ENCODE data around the gene FGD2. TPM values are rescaled to one million over a fixed set of nuclear protein-coding genes. Genes with fewer than 3 reads are reported as not detected.

The FGD2 gene
- total and polyA plus RNA-seq, 2 donors (not counting 3 experiments of a cell fraction or from before 2014, with no cell fraction given): not detected

- FAIRE-seq (no peak), DNase-seq (ENCODE audit: low read depth, low spot score) (no peak)
- Histone ChIP-seq H3K9ac (replicated peaks; ENCODE audit: extremely low read depth, insufficient read depth, low read length) (no peak overlapping the region), H3K27me3 (ENCODE audit: control insufficient read depth in 2 of 2, insufficient read depth in 2 of 2, low read length in 2 of 2) (no peaks in the 10 kb centered on the region), H3K9me3 (replicated peaks; ENCODE audit: control insufficient read depth, insufficient read depth, low read length) (no peaks in the 10 kb centered on the region), H3K4me1 (ENCODE audit: control insufficient read depth, extremely low read depth, insufficient read depth, low read length) (no peaks in the 10 kb centered on the region), H3K4me2 (ENCODE audit: insufficient read depth, low read length) (no peak overlapping the region), H2AFZ (ENCODE audit: low read depth, low read length) (no peak overlapping the region), H3K9me1 (replicated peaks; ENCODE audit: control insufficient read depth, extremely low read depth, insufficient read depth, low read length) (no peaks in the 10 kb centered on the region), H4K20me1 (replicated peaks; ENCODE audit: control insufficient read depth, extremely low read depth, insufficient read depth, low read length) (no peaks in the 10 kb centered on the region), H3K4me3 (replicated peaks in 1 of 3; ENCODE audit: insufficient read depth in 1 of 3, low read depth in 1 of 3, low read length in 3 of 3) (no peak overlapping the region), H3K27ac (ENCODE audit: insufficient read depth, low read depth, low read length) (no peak overlapping the region), H3K79me2 (ENCODE audit: control insufficient read depth, insufficient read depth, low read length) (no peaks in the 10 kb centered on the region), H3K36me3 (ENCODE audit: control insufficient read depth in 2 of 2, extremely low read depth in 1 of 2, insufficient read depth in 2 of 2, low read length in 2 of 2) (no peaks in the 10 kb centered on the region)
- intact Hi-C loops (cut with micrococcal nuclease) (no loop called here), dilution Hi-C loops (cut with MboI; ENCODE audit: extremely low pct_ligation_motif_present, low sequenced_read_pairs) (no loop called here)
- no peak for TF ChIP-seq GATA2 (IDR thresholded peaks at IDR 0.05; ENCODE audit: insufficient read depth, insufficient read length, low read depth, low read length)
- no peak for TF ChIP-seq EZH2 (IDR thresholded peaks at IDR 0.05; ENCODE audit: borderline replicate concordance, low read depth, low read length, severe bottlenecking)
- TF ChIP-seq POLR2A (IDR thresholded peaks at IDR 0.05; ENCODE audit: low read depth, low read length): no peak
- TF ChIP-seq MAX (IDR thresholded peaks at IDR 0.05; ENCODE audit: insufficient read depth, insufficient read length): no peak
- no peak for TF ChIP-seq JUN (IDR thresholded peaks at IDR 0.05; ENCODE audit: borderline replicate concordance, insufficient read depth, insufficient read length, low read depth)
- TF ChIP-seq CTCF (IDR thresholded peaks at IDR 0.05; ENCODE audit: extremely low read depth in 1 of 2, insufficient read depth in 1 of 2, low read depth in 1 of 2, low read length in 2 of 2): no peak
- TF ChIP-seq FOS (IDR thresholded peaks at IDR 0.05; ENCODE audit: borderline replicate concordance, insufficient read depth, low read length): no peak
- no peak for TF ChIP-seq MYC (IDR thresholded peaks at IDR 0.05; ENCODE audit: low read depth, low read length)
- TF ChIP-seq POLR2AphosphoS5 (IDR thresholded peaks at IDR 0.05; ENCODE audit: insufficient read depth, low read depth, low read length): no peak
- no TSS peak for BruUV-seq (replicated peaks)
- CTCF ChIA-PET: interaction anchor here (1.2 kb wide), 1 partner anchor 197 kb away, joined by 3 read pairs; no protein-coding TSS in a partner anchor
- POLR2A ChIA-PET: no interaction called here
These were observed 8.3 kb downstream of the FGD2 start for GRCh38 chr6:37013516-37014491.

All from endothelial cell of umbilical vein (primary cell).